Measurements from ENCODE around the gene GRID1.

- no peak for TF ChIP-seq FOXM1 (IDR thresholded peaks at IDR 0.05; ENCODE audit: low read depth)
- TF ChIP-seq CTCF (IDR thresholded peaks at IDR 0.05): no peak
- no peak for TF ChIP-seq POLR2AphosphoS5 (IDR thresholded peaks at IDR 0.05; ENCODE audit: low read depth, low read length)
- no peak for TF ChIP-seq EP300 (IDR thresholded peaks at IDR 0.05; ENCODE audit: borderline replicate concordance in 1 of 2, low read depth in 1 of 2, low read length in 1 of 2)
- no peak for TF ChIP-seq RCOR1 (IDR thresholded peaks at IDR 0.05; ENCODE audit: low read length)
- TF ChIP-seq SIN3A (IDR thresholded peaks at IDR 0.05; ENCODE audit: borderline replicate concordance, low read depth, low read length): no peak
- TF ChIP-seq MXI1 (IDR thresholded peaks at IDR 0.05; ENCODE audit: low read depth, low read length): no peak
- TF ChIP-seq RAD21 (IDR thresholded peaks at IDR 0.05; ENCODE audit: low read length): no peak
- TF ChIP-seq TAF1 (IDR thresholded peaks at IDR 0.05; ENCODE audit: borderline replicate concordance, low read depth, low read length): no peak
Observed at GRCh38 chr10:86212391-86212700, 154.2 kb downstream of the GRID1 start.
